Tibial artery (tissue), 4 donors: ENCODE data around the gene C10orf95.
A peak's percentile ranks its signal among the peaks of the same experiment; 100 is the strongest.

Experiments
- DNase-seq, 2 donors: peaks; one replicate each; pipeline ENCODE4 v3.0.0-alpha.2; 2019
- H3K27ac ChIP-seq, 2 donors: fragments of 200-600 bp; sonication (generic) in 1 of 2; 1 replicate in 1 of 2; 2 replicates in 1 of 2; pipeline ENCODE4 v1.5.1; 2018 to 2019; ENCODE audit warnings: mild to moderate bottlenecking in 1 of 2
- H3K27me3 ChIP-seq, 2 donors: fragments of 200-600 bp; sonication (generic) in 1 of 2; one replicate each; pipeline versions ENCODE4 v1.5.1 to v1.6.0; 2016 to 2019
- H3K36me3 ChIP-seq, 3 donors: fragments of 200-600 bp; sonication (generic) in 2 of 3; one replicate each; pipeline ENCODE4 v1.5.1; 2016 to 2019; ENCODE audit warnings: mild to moderate bottlenecking in 2 of 3
- H3K4me1 ChIP-seq, 4 donors: fragments of 200-600 bp; sonication (generic) in 2 of 4; 1 replicate in 3 of 4; 2 replicates in 1 of 4; pipeline ENCODE4 v1.5.1; 2016 to 2019
- H3K4me3 ChIP-seq, 2 donors: fragments of 200-600 bp; sonication (generic) in 1 of 2; 1 replicate in 1 of 2; 2 replicates in 1 of 2; pipeline ENCODE4 v1.5.1; 2018 to 2019; ENCODE audit warnings: mild to moderate bottlenecking in 2 of 2
- H3K9me3 ChIP-seq, 3 donors: fragments of 200-600 bp; sonication (generic) in 1 of 3; one replicate each; pipeline ENCODE4 v1.5.1; 2016 to 2019
- CTCF ChIP-seq, 2 experiments: fragments of 200-600 bp in 1 of 2; fragments of 450-650 bp in 1 of 2; IDR thresholded peaks; one replicate each; pipeline ENCODE4 v1.5.1; 2017 to 2019; ENCODE audit warnings: antibody characterized with exemption in 2 of 2, mild to moderate bottlenecking in 1 of 2, moderate library complexity in 1 of 2
- intact Hi-C: fragments of 100-400 bp; cut with DNase I; formaldehyde crosslinking; loops from one replicate; pipeline ENCODE4 v1.15.0; 2023; ENCODE audit warnings: low total_unique reads

The C10orf95 gene

GRCh38 chr10:102433619-102434046, 17.7 kb downstream of the C10orf95 start:
- Histone ChIP-seq H3K9me3 (no peaks in the 10 kb centered on the region), H3K36me3 (no peaks in the 10 kb centered on the region), H3K27ac (no peak overlapping the region), H3K4me3 (no peak overlapping the region), H3K4me1 (peaks cover 0 to 24% (median 20%) of the 10 kb centered on the region in 4 donors), H3K27me3 (peaks cover 0 to 39% of the 10 kb centered on the region in 2 donors)
- intact Hi-C loops: no loop called here
- no peak for DNase-seq
- no peak for TF ChIP-seq CTCF (IDR thresholded peaks at IDR 0.05)

GRCh38 chr10:102432162-102432950, 19.0 kb downstream of the C10orf95 start, which contains the start of gene CUEDC2:
TSS of gene CUEDC2 (minus strand) at chr10:102432574. CDS start at chr10:102425188, 7,386 bp downstream.
- peaks cover 0 to 4% (median 0%) of the 10 kb centered on the region in 3 donors for H3K36me3 ChIP-seq
- H3K9me3 ChIP-seq: no peaks in the 10 kb centered on the region
- peak within 1 kb of the TSS; percentile 92 to 96 for H3K4me3 ChIP-seq
- peak; percentile 96 to 97 for DNase-seq
- H3K27me3 ChIP-seq: peaks cover 0 to 36% of the 10 kb centered on the region in 2 donors
- peaks cover 0 to 24% (median 20%) of the 10 kb centered on the region in 4 donors for H3K4me1 ChIP-seq
- H3K27ac ChIP-seq: peak within 1 kb of the TSS; percentile 84 to 88
- intact Hi-C loops: no loop called here
- TF ChIP-seq CTCF (IDR thresholded peaks at IDR 0.05): no peak

- Histone ChIP-seq H3K4me3 (peak overlapping the region; percentile 92 to 96), H3K4me1 (peaks cover 0 to 24% (median 20%) of the 10 kb centered on the region in 4 donors), H3K9me3 (no peaks in the 10 kb centered on the region), H3K27ac (peak overlapping the region; percentile 84 to 88), H3K27me3 (peaks cover 0 to 30% of the 10 kb centered on the region in 2 donors), H3K36me3 (peaks cover 0 to 8% (median 0%) of the 10 kb centered on the region in 3 donors)
- intact Hi-C loops: no loop called here
- no peak for TF ChIP-seq CTCF (IDR thresholded peaks at IDR 0.05)
- DNase-seq: no peak
Observed at GRCh38 chr10:102431452-102432124, 19.8 kb downstream of the C10orf95 start.

- no peak for TF ChIP-seq CTCF (IDR thresholded peaks at IDR 0.05)
Observed at GRCh38 chr10:102429468-102429867, 21.9 kb downstream of the C10orf95 start.

GRCh38 chr10:102426803-102427287, 24.5 kb downstream of the C10orf95 start:
- Histone ChIP-seq H3K4me1 (peaks cover 0 to 30% (median 25%) of the 10 kb centered on the region in 4 donors), H3K27me3 (no peaks in the 10 kb centered on the region), H3K9me3 (no peaks in the 10 kb centered on the region), H3K4me3 (no peak overlapping the region), H3K27ac (no peak overlapping the region), H3K36me3 (peaks cover 0 to 32% (median 15%) of the 10 kb centered on the region in 3 donors)
- DNase-seq: no peak
- no peak for TF ChIP-seq CTCF (IDR thresholded peaks at IDR 0.05)
- intact Hi-C loops: no loop called here

More at GRCh38 chr10:102429468-102429867, 21.9 kb downstream of the C10orf95 start:
- Histone ChIP-seq H3K36me3 (peaks cover 0 to 16% (median under 1%) of the 10 kb centered on the region in 3 donors), H3K9me3 (no peaks in the 10 kb centered on the region), H3K27me3 (peaks cover 0 to 9% of the 10 kb centered on the region in 2 donors), H3K4me1 (peaks cover 0 to 16% (median 13%) of the 10 kb centered on the region in 4 donors), H3K27ac (no peak overlapping the region), H3K4me3 (no peak overlapping the region)
- intact Hi-C loops: no loop called here
- DNase-seq: no peak
